GM12872 (cell line): ENCODE data around the gene KATNA1.

ENCODE experiments used
- TF ChIP-seq, protein P1 (sequence below): IDR thresholded peaks from 3 replicates; pipeline ENCODE4 v1.5.1; 2011; ENCODE audit warnings: low read depth, mild to moderate bottlenecking, low read length, moderate library complexity; ENCODE audit not compliant: insufficient read depth

Gene KATNA1

DNA sequence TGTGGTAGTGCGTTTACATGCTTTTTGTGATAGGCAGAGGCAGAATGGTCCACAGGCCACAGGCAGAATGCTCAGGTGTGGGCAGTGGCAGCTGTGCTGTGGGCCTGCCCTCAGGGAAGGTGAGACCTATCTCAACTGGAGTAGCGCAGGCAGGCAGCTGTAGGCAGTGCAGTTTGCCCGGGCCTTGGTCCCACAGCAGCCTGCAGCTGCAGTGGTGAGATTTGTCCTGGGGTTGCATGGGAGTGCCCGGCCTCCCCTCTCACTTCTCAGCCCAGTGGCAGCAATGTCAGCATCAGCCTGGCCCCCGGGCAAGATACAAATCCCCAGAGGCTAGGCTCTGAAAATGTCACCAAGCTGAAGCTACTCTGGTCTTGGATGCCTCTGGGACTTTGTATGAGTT, 96.6 kb downstream of the KATNA1 start:
- TF ChIP-seq, protein P1, sequence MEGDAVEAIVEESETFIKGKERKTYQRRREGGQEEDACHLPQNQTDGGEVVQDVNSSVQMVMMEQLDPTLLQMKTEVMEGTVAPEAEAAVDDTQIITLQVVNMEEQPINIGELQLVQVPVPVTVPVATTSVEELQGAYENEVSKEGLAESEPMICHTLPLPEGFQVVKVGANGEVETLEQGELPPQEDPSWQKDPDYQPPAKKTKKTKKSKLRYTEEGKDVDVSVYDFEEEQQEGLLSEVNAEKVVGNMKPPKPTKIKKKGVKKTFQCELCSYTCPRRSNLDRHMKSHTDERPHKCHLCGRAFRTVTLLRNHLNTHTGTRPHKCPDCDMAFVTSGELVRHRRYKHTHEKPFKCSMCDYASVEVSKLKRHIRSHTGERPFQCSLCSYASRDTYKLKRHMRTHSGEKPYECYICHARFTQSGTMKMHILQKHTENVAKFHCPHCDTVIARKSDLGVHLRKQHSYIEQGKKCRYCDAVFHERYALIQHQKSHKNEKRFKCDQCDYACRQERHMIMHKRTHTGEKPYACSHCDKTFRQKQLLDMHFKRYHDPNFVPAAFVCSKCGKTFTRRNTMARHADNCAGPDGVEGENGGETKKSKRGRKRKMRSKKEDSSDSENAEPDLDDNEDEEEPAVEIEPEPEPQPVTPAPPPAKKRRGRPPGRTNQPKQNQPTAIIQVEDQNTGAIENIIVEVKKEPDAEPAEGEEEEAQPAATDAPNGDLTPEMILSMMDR, result no peak

DNA sequence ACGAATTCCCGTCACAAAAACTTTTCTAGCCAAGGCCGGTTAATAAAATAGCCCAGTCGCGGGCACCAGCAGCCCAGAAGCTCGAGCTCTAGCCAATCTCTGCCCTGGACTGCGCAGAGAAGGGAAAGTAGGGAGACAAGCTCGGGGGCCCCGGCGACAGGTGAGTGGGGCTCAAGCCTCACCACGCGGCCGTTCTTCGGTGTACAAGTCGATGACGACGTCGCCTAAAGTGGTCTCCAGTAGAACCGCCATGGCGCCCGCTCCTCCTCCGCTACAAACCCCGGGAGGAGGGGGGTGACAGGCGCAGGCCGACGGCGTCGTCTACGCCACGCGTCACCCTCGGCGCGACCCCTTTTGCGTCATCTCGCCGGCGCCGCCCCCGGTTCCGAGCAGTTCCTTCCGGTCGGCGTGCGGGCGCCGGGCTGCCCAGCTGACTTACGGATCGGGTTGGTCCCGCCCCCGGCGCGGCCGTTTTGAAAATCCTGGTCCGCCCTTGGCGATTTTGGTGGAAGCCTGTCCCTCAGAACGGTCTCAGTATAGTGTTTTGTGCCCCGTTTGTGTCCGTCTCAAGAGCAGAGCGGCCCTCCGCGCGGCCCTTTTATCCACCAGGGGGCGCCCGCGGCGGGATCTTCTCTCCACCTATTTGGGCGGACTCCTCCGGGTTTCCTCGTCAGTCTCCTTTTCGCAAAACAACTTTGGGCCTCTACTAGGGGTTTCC, 102.6 kb downstream of the KATNA1 start, which contains the start of gene PPIL4:
PPIL4 (minus strand) TSS at position 290 of the 718 bp plus-strand sequence; CDS start at position 252, 38 bp downstream.
- TF ChIP-seq, protein P1, result peak; percentile 84

DNA sequence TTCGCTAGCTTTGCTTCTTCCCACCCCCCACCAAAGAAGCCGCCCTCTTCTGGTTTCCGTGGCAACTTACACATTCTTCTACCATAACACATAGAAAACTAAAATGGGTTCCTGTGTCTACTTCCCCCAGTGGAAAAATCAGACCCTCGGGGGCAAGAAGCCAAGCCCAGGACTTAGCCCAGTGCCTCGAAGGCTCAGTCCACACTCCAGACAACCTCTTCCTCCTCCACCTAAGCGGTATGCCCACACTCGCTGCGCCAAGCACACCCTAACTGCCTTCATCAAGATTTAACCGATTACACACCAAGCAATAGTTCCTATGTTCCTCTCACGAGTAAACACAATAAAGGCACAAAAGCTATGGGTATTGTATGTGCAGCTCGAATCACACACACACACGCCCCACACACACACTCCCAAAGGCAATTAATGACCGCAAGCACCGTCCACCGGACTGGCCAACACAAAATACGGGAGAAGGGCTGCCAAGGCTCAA, 103.2 kb downstream of the KATNA1 start:
- TF ChIP-seq, protein P1, result 0 out of 3 replicates have a peak, but pooled peaks have one; percentile 41
